Putamen (tissue), 1 donor: ENCODE measurements around the gene POU3F3.
A peak's percentile ranks its signal among the peaks of the same experiment; 100 is the strongest.

Source experiments
- DNase-seq: peaks from one replicate; pipeline ENCODE4 v3.0.0-alpha.2; 2016; ENCODE audit warnings: low spot score

POU3F3 gene

DNA sequence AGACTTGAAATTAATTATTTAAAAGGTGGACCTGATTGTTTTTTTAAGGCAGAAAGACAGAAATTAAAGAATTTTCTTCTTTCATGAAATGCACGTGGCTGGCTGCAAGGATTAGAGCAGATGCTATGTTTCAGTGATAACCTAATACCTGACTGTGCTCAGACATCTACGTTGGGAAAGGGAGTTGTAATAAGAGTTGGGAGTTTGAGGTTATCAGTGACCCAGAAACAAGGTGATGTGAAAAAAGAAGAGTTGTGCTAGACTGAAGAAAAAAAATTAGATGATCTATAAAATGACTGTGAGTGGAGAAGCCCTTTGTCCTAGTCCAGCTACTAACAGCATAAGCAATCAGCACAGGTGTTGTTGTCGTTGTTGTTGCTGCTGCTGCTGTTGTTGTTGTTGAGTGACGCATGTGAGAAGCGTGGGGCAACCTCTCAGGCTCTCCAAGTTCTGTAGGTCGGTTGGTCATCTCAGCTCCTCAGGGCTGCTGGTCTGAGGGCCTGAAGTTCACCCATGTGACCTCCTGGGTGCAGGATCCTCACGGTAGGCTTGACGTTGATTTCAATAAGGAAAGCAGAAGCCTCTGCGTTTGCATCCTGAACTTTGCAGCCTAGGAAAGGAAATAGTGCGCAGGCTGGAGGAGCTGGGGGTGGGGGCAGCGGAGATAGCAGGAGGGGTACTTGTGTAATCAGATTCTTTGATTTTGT lies 7.6 kb downstream of the POU3F3 start:
- DNase-seq = peak; percentile 45

DNA sequence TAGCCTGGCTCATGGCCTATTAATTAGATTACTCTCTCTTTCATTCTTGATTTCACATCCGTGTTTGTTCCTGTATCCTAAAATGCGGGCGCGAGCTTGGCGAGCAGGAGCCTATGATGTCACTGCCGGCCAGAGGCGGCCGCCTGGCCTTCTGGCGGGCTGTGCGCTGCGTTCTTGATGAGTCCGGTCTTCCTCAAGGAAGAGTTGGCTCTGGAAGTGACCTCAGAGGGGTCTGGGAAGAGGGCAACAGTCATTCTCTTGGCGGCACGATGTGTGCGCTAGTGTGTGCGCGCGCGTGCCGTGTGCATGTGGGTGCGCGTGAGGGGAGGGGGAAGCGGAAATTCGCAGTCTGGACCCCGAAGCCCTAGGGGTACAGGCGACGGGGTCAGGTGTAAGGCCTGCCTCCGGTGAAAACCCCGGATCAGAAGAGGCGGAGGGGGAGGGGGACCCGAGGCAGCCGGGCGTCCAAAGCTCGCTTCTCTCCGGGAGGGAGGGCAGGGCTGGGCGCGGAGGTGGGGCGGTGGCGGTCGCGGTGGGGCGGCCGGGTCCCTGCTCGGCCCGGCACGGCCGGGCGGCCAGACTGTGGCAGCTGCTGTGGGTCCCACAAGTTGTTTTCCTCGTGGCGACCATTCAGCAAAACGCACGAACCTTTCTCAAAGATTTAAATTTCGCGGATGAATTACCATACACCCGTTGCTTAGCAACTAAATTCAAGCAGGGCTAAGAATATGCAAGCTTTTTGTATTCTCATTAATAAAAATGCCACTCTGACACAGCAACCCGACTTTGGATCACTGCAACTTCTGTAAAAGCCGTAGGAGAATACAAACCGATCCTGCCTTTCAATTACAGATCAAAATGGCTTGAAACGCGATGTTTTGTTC lies 8.4 kb downstream of the POU3F3 start:
- peak; percentile 75 for DNase-seq

DNA sequence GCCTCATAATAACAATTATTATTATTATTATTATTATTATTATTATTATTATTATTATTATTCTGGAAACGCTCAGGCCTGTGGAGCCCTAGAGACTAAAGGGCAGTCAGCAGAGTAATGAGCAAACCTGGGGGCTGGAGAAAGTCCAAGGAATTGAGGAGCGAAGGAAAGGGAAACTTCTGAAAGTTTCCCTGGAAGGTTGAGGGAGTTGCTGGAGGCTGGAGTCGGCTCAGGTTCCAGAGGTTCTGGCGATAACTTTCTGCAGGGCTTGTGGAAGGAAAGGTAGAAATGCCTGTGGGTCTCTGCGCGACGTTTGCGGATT lies 9.2 kb downstream of the POU3F3 start:
- peak; percentile 16 for DNase-seq

DNA sequence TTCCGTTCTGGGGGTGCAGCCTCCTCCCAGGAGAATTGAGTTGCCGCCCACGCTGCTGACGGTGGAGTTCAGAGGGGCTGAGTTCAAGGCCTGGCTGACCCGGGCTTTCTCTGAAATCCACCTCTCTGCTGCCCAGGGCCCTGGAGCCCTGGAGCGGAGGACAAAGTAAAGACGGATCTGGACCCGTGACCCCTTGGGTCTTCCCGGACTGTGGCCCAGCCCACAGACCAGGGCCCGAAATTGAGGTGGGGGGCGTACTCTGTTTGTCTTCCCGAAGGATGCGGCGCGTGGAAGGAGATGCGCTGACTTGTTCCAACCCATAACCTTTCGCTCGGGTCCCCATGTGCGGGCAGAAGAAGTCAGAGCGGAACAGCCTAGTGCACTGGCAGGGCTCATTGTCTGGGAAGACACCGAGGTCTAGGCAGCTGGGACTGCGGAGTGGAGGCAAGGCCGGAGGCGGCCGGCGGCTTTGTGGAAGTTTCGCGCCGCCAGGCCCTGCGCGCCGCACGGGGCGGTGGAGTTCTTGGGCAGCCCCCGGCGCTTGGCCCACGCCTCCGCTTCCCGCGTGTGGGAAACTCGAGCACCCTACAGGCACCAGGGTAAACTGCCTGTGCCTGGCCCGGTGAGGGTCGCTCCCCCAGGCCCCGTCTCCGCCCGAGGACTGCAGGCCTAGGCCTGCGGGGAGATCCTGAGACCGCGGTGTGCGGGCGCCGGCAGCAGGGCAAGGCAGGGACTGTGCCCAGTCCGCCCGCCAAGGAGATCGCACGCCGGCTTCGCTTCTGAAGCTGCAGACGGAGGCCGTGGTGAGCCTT lies 9.8 kb downstream of the POU3F3 start:
- DNase-seq = peak; percentile 45

GRCh38 chr2:104864280-104865095 lies 10.6 kb downstream of the POU3F3 start:
- DNase-seq = no peak

- DNase-seq = no peak
These were observed 11.2 kb downstream of the POU3F3 start for GRCh38 chr2:104865096-104865470.

DNA sequence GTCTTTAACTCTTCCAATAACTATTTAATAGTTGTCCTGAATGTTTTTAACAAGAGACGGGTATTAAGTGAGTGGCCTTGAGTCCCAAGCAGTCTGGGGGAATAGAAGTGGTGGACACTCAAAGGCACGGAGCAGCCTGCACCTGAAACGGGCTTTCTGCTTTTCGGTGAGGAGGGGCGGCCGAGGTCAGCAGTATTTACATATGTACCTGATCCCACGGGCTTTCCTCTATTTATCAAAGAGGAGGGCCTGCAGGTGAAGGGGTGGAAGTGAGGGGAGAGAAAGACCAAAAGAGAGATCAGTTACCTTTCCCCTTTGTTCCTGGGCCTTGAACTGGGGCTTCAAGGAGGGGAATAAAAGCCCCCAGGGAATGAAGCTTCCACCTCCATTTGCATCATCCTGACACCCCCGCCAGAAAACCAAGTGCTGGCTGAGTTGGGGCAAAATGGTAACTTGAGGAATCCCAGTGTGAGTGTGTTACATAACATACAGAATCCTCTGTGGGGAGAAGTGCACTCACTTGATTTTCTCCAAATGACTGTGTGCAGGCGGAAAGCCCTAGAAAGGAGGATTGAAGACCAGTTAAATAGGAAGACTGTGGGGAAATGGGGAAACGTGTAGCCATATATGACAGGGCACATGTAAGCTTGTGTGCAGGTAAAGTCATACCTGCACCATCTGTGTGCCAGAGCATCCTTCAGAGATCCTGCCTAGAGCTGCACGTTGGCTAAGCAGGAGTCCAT lies 12.4 kb downstream of the POU3F3 start:
- DNase-seq = peak; percentile 45

DNA sequence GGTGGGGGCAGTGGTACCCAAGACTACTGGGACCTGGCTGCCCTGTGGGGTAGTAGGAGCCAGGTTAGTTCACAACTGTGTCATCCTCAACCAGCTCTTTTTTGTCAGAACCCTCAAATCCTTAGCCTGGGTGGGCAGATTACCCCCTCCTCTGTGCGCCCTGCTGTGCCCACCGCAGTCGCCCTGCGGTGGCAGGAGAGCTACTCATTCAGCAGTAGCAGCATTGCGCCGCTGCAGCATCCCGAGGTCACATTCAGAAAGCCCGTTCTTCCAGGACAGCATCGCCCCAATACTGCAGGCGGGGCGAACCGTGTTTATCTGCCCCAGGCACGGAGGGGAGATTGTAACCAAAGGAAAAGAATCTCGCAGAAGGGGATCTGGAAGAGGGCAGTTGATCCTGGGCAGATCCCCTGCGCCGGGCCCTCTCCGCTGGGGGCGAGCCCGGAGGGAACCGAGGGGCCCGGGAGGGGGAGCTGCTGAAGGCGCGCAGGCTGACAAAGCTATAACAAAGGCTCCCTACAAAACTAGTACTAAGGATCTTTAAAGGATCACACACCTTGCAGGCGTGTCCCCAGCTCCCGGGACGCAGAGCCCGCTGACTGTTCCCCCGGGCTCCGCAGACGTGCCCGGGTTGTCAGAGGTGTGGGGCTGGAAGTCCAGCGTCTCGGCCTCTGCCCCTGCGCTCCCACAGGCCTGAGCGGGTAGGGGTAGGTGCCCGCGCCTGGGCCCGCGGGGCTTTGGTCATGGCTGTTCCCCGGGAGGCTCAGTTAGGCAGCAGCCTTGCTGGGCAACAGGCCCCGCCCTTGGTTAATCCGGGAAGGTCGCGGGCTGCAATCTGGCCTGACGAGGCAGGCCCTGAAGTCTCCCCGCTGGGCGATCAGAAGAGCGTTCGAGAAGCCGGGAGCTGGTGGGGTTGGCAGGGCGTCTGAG lies 13.2 kb downstream of the POU3F3 start:
- DNase-seq = peak; percentile 72

DNA sequence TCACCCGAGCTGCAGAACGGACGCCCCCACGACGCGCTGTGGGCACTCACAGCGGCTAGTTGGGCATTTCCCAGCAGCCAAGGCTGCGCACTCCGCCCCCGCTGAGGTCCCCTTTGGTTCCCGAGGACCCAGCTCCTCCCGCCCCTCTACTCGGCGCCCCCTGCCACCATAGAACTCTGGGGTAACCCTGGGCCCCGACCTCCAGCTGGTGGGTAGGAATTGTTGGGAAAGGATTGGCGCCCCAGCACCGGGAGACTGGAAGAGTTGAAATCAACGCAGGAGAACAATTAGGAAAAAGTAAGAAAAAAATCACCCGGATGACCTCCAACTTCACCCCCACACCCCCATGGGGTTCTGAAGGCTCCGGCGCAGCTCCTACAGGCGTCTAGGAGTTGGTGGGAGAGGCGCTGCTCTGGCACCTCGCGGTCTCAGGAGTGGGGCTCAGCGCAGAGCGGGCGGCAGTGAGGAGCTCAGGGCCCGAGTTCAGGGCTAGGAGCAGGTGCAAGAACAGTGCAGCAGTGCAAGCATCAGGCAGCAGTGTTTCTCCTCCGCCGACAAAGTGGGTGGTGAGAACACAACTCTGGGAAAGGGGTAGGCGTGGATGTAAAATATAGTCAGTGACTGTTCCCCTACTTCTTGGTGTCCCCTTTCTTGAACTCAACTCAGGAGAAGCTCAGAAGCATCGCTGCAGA lies 14.0 kb downstream of the POU3F3 start:
- peak; percentile 72 for DNase-seq

GRCh38 chr2:104868505-104868866 lies 14.6 kb downstream of the POU3F3 start:
- DNase-seq = no peak

GRCh38 chr2:104870100-104870975 lies 16.4 kb downstream of the POU3F3 start:
- peak; percentile 13 for DNase-seq

GRCh38 chr2:104871649-104871971 lies 17.7 kb downstream of the POU3F3 start:
- no peak for DNase-seq

DNA sequence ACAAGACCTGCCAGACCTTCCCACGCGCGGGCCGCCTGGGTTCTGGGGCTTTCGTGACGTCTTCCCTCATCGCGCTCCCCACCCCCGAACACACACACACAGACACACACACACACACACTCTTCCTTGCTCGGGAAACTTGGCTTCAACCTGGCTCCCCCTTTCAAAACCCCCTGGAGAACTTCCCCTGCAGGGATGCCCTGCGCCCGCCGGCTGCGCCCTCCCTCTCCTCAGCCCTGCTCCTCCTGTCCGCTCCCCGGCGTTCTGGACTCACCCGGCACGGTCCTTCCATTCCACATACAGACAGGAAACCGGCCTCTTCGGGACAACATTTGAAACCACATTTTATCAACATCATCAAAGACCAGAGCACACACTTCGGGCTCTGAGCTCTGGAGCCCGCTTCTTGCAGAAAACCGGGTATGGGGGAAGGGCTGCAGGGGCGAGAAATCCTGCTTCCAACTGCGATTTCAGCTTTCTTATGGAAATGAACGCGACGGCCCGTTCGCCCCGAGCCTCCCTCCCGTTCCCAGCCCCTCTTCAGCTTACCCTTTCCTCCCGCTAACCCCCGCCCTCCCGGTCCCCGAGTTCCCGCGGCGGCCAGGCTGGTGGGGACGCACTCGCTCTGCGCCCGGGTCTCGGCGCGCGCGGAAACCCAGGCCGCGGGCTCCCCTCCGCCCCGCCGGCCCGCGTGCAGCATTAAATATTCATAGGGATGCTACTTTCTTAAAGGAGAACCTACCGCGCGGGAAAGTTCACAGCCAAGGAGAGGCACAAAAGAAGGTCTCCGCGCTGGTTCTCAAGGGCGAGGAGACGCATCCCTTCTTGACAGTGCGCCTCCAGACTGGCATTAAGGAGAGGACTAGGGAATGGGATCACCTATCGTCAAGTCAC lies 18.3 kb downstream of the POU3F3 start:
- peak; percentile 69 for DNase-seq

DNA sequence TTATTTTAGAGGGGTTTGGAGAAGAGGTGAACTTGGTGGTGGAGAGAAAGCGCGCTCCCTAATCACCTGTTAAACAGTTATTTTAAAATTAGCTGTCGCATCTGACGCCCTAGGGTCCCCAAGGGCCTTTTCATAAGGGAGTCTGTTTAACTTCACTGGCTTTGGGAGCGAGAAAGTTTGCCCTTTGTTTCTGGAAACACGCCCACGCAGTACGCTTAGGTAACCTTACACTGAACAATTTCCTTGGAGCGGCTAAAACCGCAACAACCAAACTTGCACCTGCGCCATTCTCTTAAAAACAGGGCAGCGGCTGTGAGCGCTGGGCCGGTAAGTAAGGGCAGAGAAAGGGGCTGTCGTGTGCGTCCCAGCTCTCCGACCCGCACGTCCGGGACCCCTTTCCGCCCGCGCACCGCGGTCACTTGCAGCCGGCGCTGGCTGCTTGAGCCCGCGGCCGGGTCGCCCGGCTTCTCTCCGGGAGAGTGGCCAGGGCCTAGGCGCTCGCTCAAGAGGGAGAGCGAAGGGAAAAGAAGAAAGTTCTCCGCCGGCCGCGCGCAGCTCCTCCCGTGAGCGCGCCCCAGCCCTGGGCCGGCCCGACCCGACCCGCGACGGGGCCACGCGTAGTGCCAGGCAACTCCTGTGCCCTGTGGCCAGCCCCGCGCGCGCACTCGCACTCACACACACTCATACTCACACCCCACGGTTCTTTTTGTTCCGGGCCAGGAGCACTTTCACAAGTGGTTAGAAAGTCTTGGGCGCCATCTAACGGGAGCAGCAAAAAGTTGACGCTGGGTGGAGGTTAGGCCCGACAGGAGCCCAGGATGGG lies 19.2 kb downstream of the POU3F3 start:
- peak; percentile 95 for DNase-seq

GRCh38 chr2:104873689-104874054 lies 19.8 kb downstream of the POU3F3 start:
- DNase-seq = no peak

GRCh38 chr2:104874230-104874629 lies 20.3 kb downstream of the POU3F3 start:
- DNase-seq = no peak

DNA sequence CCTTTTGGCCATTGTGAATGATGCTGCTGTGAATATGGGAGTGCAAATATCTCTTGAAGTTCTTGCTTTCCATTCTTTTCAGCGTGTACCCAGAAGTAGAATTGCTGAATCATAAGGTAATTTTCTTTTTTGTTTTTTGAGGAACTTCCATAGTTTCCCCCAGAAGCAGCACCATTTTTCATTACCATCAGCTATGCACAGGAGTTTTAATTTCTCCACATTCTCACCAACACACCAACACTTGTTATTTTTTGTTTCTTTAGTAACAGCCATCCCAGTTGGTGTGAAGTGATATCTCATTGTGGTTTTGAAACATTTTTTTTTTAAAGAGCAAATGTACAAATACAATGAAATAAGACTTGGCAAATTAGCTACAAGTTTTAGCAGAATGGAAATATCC lies 21.3 kb downstream of the POU3F3 start:
- no peak for DNase-seq
